Ascending aorta (tissue), 2 donors: Measurements from ENCODE around the gene SOX5. TPM values are rescaled to one million over a fixed set of nuclear protein-coding genes. Genes with fewer than 3 reads are reported as not detected.

ENCODE experiments used
- DNase-seq, 2 donors: peaks; one replicate each; pipeline ENCODE4 v3.0.0-alpha.2; 2019; ENCODE audit warnings: low spot score in 2 of 2
- H3K27ac ChIP-seq, 2 donors: fragments of 200-600 bp; sonication (generic); one replicate each; pipeline ENCODE4 v1.5.1; 2016 to 2017; ENCODE audit warnings: mild to moderate bottlenecking in 1 of 2
- H3K27me3 ChIP-seq: fragments of 200-600 bp; sonication (generic); one replicate; pipeline ENCODE4 v1.5.1; 2017
- H3K36me3 ChIP-seq, 2 donors: fragments of 200-600 bp; sonication (generic); one replicate each; pipeline ENCODE4 v1.5.1; 2016
- H3K4me1 ChIP-seq, 2 donors: fragments of 200-600 bp; sonication (generic); one replicate each; pipeline ENCODE4 v1.5.1; 2016 to 2017; ENCODE audit warnings: mild to moderate bottlenecking in 1 of 2
- H3K4me3 ChIP-seq, 2 donors: fragments of 200-600 bp; sonication (generic); one replicate each; pipeline ENCODE4 v1.5.1; 2016 to 2017; ENCODE audit warnings: mild to moderate bottlenecking in 1 of 2
- H3K9me3 ChIP-seq, 2 donors: fragments of 200-600 bp; sonication (generic); one replicate each; pipeline ENCODE4 v1.5.1; 2016
- intact Hi-C: fragments of 100-400 bp; cut with DNase I; formaldehyde crosslinking; loops from one replicate; pipeline ENCODE4 v1.15.1; 2023
- total RNA-seq: library from RNA; depleted of rRNA; stranded (reverse); fragments of >200 nt; gene quantifications from one replicate; pipeline ENCODE4 v1.1.0, GENCODE V29; 2016
- TF ChIP-seq, protein P1 (sequence below), 3 experiments: fragments of 200-600 bp in 2 of 3; fragments of 450-650 bp in 1 of 3; sonication (generic) in 2 of 3; IDR thresholded peaks; one replicate each; pipeline ENCODE4 v1.5.1; 2016 to 2019; ENCODE audit warnings: antibody characterized with exemption in 3 of 3, mild to moderate bottlenecking in 1 of 3, moderate library complexity in 1 of 3

The SOX5 gene
- total RNA-seq, 1 donor from 2014 or later, result 18.2 TPM

DNA sequence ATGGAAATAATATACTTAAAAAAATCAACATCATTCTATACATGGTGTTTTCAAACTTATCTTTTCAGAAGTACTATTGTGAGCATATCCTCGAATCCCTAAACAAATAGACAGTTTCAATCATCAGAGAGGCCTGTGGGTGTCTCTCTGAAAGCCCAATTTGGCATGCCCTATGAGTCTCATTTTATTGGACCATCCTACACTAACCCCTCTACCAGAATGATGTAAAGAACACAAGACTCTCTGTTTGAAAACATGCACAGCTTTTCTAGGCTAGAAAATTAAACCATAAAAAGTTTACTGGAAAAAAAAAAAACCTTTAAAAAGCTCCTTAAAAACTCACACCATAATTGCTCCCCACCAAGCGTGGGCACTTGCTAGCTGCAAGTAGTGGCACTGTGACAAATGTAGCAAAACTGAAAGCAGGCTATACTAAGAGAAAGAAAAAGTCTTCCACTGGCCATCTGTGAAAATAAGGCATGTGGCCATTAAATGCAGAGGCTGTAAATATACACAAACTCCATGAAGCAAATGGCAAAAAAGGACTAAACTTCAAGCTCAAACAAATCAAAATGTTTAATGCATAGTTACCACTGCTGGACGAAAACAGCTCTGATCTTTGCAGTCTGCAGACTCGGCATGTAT, 394.2 kb downstream of the SOX5 start:
- Histone ChIP-seq H3K27ac (no peak overlapping the region), H3K27me3 (no peaks in the 10 kb centered on the region), H3K4me3 (no peak overlapping the region), H3K4me1 (no peaks in the 10 kb centered on the region), H3K36me3 (no peaks in the 10 kb centered on the region), H3K9me3 (no peaks in the 10 kb centered on the region)
- no peak for DNase-seq
- TF ChIP-seq, protein P1, sequence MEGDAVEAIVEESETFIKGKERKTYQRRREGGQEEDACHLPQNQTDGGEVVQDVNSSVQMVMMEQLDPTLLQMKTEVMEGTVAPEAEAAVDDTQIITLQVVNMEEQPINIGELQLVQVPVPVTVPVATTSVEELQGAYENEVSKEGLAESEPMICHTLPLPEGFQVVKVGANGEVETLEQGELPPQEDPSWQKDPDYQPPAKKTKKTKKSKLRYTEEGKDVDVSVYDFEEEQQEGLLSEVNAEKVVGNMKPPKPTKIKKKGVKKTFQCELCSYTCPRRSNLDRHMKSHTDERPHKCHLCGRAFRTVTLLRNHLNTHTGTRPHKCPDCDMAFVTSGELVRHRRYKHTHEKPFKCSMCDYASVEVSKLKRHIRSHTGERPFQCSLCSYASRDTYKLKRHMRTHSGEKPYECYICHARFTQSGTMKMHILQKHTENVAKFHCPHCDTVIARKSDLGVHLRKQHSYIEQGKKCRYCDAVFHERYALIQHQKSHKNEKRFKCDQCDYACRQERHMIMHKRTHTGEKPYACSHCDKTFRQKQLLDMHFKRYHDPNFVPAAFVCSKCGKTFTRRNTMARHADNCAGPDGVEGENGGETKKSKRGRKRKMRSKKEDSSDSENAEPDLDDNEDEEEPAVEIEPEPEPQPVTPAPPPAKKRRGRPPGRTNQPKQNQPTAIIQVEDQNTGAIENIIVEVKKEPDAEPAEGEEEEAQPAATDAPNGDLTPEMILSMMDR (IDR thresholded peaks at IDR 0.05), result no peak
- intact Hi-C loops, result no loop called here

DNA sequence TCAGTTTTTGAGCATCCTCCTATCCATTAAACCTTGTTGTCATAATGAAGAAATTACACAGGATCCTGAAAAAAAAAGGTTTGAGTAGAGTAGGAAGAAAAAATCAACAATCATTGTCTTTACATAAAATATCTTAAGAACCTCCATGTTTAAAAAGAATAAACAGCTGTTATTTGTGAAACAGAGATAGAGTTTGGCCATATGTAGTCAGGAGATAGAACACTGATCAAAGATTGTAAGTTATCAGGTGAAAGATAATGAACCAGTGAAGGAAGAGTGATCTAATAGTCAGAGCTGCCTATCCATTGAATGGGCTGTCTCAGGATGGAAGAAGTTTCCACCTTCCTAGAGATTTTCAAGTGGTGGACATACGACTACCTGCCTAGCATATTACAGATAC, 397.1 kb downstream of the SOX5 start:
- H3K4me3 ChIP-seq, result no peak overlapping the region
- no peaks in the 10 kb centered on the region for H3K27me3 ChIP-seq
- DNase-seq, result no peak
- no peaks in the 10 kb centered on the region for H3K9me3 ChIP-seq
- intact Hi-C loops, result no loop called here
- no peaks in the 10 kb centered on the region for H3K36me3 ChIP-seq
- TF ChIP-seq, protein P1 (IDR thresholded peaks at IDR 0.05), result no peak
- H3K4me1 ChIP-seq, result no peaks in the 10 kb centered on the region
- H3K27ac ChIP-seq, result no peak overlapping the region

DNA sequence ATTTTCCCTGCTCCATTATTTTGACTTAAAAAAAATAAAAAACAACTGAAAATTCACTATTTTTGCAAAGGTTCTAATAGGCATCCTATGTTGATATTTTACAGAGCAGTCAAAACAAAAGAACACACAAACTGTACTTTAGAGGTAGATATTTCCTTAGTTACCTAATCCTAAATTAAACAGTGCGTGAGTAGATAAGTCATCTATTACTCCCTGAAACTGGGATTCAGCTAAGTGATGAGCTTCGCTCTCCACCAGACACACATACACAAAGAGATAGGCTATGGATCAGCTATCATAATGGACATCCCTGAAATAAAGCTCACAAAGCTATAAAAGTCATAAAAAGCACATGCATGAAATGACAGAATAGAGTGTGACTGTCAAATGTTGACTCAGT, 398.7 kb downstream of the SOX5 start:
- Histone ChIP-seq H3K27me3 (no peaks in the 10 kb centered on the region), H3K27ac (no peak overlapping the region), H3K36me3 (no peaks in the 10 kb centered on the region), H3K9me3 (no peaks in the 10 kb centered on the region), H3K4me1 (peaks cover 0 to 5% of the 10 kb centered on the region in 2 donors), H3K4me3 (no peak overlapping the region)
- TF ChIP-seq, protein P1 (IDR thresholded peaks at IDR 0.05), result no peak
- intact Hi-C loops, result no loop called here
- no peak for DNase-seq

DNA sequence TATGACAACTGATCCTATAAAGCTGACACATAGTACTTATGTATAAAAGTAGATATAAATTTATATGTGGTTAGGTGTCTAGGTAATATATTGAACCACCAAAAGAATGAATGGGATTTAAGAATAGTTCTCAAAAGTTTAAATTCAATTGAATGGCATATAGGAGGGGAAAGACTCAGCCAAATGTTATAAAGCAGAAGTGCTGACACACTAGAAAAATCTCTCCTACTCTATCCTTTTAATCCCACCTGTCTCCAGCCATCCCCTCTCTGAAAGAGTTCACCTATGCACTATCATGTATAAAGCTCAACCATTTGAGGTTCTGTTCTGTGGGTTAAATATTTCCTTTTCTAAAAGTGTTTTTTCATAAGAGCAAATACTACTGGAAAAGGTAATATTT, 400.7 kb downstream of the SOX5 start:
- no peak overlapping the region for H3K27ac ChIP-seq
- intact Hi-C loops, result no loop called here
- no peak for DNase-seq
- no peaks in the 10 kb centered on the region for H3K36me3 ChIP-seq
- TF ChIP-seq, protein P1 (IDR thresholded peaks at IDR 0.05), result no peak
- no peaks in the 10 kb centered on the region for H3K27me3 ChIP-seq
- no peaks in the 10 kb centered on the region for H3K9me3 ChIP-seq
- no peak overlapping the region for H3K4me3 ChIP-seq
- peaks cover 0 to 5% of the 10 kb centered on the region in 2 donors for H3K4me1 ChIP-seq

DNA sequence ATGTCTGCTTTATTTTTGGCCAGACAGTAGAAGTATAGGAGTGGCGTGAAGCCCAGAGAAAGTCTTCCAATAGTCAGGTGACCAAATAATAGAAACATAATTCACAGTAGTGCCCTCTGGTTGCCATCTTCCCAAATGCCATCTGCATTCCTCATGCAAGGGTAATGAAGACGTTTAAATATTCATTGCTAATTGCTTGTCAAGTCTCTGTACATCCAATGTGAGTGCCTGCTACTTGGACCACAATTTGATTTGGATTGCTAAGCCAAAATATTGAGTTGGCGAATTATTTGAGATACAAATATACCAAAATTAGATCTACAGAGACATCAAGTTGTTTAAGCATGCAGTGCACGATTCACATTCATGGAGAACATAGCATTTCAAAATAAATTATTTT, 402.7 kb downstream of the SOX5 start:
- peaks cover 0 to 5% of the 10 kb centered on the region in 2 donors for H3K4me1 ChIP-seq
- H3K27me3 ChIP-seq, result no peaks in the 10 kb centered on the region
- no peak overlapping the region for H3K4me3 ChIP-seq
- H3K27ac ChIP-seq, result no peak overlapping the region
- intact Hi-C loops, result no loop called here
- H3K9me3 ChIP-seq, result no peaks in the 10 kb centered on the region
- H3K36me3 ChIP-seq, result no peaks in the 10 kb centered on the region
- no peak for DNase-seq
- TF ChIP-seq, protein P1 (IDR thresholded peaks at IDR 0.05), result no peak

DNA sequence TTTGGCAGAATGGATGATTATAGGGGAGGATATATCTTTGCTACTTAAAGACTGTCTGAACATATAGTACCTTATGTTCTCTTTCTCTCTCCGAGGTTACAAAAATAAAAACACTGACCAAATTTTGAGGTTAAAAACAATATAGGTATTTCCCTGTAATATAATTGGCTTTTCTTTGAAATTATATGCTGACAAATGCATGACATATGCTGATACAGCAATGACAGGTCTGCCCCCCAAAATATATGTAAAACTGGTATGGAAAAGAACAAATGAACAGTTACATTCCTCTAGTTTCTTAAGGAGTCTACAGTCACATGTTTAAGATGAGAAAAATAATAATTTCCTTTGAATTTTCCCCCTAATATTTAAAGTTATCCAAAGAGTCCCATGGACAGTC, 405.7 kb downstream of the SOX5 start:
- Histone ChIP-seq H3K4me1 (peaks cover 0 to 5% of the 10 kb centered on the region in 2 donors), H3K4me3 (no peak overlapping the region), H3K27me3 (no peaks in the 10 kb centered on the region), H3K36me3 (peaks cover 0 to 5% of the 10 kb centered on the region in 2 donors), H3K9me3 (no peaks in the 10 kb centered on the region), H3K27ac (no peak overlapping the region)
- intact Hi-C loops, result no loop called here
- TF ChIP-seq, protein P1 (IDR thresholded peaks at IDR 0.05), result no peak
- DNase-seq, result no peak
